CD4-positive, alpha-beta T cell treated with Interleukin-15 for 1 hour (primary cell): ENCODE measurements around the gene PRXL2C.
"Not testable (repeated sequence)": the region's sequence is repeated elsewhere in the genome, so short reads cannot be mapped to it uniquely, and the experiment has no call there.

Source experiments
- DNase-seq: peaks from one replicate; pipeline ENCODE4 v3.0.0-alpha.2; 2020

The PRXL2C gene, protein sequence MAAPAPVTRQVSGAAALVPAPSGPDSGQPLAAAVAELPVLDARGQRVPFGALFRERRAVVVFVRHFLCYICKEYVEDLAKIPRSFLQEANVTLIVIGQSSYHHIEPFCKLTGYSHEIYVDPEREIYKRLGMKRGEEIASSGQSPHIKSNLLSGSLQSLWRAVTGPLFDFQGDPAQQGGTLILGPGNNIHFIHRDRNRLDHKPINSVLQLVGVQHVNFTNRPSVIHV

DNA sequence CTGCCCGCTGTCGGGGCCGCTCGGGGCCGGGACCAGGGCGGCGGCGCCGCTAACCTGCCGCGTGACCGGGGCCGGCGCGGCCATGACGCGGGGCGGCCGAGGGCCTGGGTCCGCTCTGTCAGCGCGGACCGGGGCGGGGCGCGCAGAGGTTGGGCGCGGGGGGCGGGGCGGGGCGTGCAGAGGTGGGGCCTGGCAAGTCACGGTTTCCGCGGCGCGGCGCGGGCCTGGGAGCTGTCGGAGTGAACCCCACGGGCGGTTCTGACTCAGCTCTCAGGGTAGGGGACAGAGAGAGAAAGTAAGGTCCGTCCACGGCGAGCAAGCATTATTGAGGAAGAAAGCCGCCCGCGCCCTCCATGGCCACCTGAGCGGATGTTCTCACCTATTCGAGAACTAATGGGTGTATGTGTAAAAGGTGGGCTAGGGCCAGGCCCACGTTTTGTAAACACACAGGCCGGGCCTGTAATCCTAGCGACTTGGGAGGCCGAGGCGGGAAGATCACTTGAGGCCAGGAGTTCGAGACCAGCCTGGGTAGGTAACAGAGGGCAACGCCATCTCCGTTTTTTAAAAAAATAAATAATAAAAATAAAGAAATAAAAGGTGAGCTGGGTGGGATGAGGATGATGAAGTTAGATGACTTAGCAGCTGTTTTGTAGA lies at the start of gene PRXL2C:
Gene PRXL2C, minus strand, starts transcription at position 120 of the 654 bp plus-strand sequence. Its CDS starts 36 bp downstream, at position 84.
- peak; percentile 86 for DNase-seq

DNA sequence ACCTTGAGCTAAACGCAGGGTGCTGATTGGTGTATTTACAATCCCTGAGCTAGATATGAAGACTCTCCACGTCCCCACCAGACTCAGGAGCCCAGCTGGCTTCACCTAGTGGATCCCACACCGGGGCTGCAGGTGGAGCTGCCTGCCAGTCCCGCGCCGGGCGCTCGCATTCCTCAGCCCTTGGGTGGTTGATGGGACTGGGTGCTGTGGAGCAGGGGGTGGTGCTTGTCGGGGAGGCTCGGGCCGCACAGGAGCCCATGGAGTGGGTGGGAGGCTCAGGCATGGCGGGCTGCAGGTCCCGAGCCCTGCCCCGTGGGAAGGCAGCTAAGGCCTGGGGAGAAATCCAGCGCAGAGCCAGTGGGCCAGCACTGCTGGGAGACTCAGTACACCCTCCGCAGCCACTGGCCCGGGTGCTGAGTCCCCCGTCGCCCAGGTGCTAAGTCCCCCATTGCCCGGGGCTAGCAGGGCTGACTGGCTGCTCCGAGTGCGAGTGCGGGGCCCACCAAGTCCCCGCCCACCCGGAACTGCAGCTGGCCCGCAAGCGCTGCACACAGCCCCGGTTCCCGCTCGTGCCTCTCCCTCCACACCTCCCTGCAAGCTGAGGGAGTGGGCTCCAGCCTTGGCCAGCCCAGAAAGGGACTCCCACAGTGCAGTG lies 45.7 kb upstream of the PRXL2C start:
- DNase-seq: not testable (repeated sequence)

DNA sequence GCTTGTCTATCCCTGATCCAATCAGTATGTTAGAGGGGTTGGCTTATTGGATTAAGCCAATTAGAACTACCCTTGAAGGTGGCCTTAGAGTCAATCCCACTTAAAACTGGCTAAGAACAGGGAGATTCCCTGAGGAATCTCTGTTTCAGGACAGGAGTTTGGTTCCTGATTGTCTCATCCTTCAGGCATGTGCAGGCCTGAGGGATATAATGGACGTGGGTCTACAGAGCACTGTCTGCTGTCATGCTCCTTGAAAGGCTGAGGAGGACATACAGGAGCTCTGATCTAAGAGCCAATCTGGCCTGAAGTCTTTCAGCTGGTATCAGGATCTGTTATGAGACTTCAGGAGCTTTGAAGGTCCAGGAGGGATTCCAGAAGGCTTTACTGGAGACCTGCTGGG lies 36.2 kb upstream of the PRXL2C start:
- no peak for DNase-seq

DNA sequence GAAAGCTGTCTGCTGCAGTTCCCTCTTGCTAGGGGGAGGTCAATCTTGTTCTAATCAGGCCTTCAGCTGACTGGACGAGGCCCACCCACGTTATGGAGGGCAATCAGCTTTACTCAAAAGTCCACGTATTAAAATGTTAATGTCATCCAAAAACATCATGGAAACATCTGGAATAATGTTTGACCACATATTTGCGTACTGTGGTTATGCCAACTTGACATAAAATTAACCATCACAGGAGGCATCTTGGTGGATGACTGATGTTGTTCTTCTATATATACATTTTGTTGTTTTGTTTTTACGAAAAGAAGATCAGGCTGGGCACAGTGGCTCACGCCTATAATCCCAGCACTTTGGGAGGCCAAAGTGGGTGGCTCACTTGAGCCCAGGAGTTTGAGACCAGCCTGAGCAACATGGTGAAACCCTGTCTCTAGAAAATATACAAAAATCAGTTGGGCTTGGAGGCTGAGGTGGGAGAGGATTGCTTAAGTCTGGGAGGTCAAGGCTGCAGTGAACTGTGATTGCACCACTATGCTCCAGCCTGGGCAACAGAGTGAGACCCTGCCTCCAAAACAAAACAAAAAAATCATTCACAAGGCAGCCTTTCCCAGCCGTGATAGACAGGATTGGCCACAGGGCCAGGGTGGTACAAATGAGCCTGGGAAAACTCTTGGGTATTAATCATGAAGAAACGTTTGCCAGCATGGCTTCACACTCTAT lies 33.8 kb upstream of the PRXL2C start:
- no peak for DNase-seq

DNA sequence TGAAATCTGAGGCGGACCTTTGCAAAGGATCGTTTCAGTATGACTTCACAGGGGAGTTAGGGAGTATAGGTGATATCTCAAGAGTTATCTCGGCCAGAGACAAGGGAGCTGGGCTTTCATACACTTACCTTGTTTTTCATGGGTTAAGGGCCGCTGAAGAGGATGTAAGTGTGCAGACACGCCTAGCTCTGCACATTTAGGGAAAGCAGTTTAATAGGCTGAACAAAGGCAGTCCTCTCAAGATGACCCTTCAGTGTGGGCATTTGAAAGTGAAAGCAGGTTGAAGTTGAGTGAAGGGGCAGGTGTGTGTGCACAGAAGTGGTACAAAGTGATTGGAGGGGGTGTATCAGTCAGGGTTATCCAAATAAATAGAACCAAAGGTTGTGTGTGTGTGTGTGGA lies 33.1 kb upstream of the PRXL2C start:
- DNase-seq: no peak

DNA sequence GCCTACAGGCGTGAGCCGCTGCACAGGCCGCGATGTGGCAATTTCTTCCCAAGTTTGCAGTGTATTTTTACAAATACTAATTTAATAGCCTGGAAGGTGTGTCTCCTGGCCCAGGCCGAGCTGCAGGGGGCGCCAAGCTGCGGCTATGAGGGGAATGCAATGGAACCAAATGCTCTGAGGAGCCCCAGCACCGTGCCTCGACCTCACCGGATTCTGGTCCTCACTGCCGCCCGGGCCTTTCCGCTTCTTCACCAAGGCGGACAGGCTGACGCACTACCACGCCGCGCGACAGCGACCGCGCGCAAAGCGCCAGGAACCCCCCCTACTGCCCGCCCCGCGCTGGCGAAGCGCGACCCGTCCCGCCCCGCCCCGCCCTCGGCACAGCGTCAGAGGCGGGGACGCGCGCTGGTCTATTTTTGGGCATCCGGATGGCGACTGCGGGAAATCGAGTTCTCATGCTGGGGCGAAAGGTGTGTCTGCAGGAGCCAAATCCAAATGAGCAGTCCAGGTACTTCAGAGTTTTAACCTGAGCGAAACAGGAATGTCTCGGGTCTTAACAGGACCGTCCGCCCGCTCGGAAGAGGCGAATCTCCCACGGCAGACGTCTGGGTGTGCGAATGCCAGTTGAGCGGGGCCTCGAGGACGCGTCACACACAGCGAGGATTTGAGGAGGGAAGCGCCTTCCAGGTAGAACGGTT lies 31.7 kb upstream of the PRXL2C start:
- DNase-seq: peak; percentile 82

DNA sequence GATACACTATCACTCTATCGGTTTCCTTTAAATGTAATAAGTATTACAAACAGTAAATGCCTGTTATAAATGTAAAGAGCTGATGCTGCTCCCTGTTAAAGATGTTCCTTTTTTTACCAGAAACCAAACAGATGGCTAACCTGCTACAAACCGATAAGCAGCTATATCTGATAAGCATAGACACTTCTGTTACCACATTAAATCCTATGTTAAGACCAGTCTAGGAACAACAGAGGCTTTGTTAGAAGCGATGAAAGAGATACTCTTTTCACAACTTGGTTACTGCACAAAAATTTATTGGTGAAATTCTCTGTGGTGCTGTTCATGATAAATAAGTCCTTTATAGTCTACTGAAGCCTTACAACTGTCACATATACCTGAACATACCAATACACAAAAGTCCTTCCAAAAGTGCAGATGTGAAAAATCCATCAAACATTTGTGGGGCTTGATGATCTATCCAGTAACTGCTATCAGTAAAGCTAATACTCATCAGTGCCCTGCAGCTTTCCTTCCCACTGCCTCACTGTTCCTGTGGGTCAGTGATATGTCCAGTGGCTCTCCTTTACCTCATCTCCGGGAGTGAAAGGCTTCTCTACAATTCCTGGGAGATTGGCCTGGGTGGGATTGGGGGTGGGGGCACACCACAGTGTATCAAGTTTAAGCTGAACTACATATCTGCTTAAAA lies 25.8 kb upstream of the PRXL2C start:
- no peak for DNase-seq

DNA sequence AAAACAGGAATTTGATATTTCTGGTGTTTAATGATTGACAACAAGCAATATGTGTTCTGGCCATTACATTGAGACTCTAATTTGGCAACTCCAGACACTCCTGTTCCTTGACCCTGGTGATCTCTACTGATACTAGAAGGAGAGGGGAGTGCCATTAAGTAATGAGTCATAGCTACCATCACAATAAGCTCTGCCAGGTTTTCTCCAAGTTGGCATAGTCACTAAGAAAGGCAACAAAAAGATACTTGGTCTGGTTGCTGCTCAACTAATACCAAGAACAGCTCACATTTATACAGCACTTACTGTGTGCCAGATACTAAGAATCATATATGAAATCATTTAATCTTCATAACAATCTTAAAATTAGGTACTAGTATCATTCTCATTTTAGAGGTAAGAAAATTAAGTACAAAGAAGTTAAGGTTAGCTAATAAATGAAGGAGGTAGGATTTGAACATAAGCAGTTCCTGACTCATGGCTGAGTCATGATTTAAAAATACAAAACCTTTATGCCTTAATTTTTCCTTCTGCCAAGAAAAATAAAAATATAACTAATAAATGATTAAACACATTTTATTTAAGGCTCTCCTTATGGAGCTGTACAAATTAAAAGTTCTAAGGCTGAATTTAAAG lies 19.9 kb upstream of the PRXL2C start:
- no peak for DNase-seq

DNA sequence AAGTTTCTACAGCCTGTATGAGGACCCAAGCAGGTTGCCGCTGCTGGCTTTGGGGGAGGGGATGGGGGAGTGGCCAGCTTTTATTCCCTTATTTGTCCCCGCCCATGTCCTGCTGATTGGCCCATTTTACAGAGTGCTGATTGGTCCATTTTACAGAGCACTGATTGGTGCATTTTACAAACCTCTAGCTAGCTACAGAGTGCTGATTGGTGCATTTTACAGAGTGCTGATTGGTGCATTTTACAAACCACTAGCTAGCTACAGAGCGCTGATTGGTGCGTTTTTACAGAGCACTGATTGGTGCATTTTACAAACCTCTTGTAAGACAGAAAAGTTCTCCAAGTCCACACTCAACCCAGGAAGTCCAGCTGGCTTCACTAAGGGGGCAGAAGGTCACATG lies 18.7 kb upstream of the PRXL2C start:
- not testable (repeated sequence) for DNase-seq

DNA sequence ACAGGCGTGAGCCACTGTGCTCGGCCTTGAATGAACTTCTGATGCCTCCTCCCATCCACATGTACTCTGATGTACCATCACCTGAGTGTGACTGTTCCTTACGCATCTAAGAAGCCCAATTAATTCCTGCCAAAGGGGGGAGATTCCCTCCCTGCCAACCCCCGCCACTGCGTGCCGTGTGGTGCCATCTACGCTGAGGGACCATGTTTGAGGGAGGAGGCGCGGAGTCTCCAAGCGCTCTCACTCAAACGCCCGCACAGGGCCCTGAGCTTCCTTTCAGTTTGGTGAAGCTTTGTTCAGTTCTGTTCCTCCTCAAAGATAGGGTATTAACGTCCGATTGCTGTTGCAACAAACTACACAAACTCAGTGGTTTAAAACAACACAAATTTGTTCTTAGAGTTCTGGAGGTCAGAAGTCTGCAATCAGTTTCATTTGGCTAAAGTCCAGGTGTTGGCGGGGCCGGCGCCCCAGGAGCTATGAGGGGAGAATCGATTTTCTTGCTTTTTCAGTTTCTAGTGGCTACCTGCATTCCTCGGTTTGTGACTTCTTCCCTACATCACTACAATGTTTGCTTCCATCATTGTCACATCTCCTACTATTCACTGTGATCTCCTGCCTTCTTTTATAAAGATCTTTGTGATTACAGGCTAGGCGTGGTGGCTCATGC lies 13.9 kb upstream of the PRXL2C start:
- DNase-seq: no peak

DNA sequence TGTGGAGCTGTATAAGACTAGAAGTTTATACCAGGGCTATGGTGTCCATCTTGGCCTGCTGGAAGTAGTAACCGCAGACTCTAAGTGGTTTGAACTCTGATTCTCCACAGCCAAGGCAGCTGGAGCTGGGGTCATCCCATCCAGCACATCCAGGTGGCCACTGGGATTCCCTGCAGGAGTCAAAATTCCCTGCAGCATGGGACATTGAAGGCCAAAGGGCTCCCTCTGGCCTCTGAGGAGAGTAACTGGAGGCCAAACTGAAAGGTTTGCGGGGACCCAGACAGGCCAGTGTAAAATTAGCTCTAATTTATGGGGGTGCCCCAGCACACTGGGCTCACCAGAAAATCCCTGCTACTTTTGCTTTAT lies 12.2 kb upstream of the PRXL2C start:
- no peak for DNase-seq

DNA sequence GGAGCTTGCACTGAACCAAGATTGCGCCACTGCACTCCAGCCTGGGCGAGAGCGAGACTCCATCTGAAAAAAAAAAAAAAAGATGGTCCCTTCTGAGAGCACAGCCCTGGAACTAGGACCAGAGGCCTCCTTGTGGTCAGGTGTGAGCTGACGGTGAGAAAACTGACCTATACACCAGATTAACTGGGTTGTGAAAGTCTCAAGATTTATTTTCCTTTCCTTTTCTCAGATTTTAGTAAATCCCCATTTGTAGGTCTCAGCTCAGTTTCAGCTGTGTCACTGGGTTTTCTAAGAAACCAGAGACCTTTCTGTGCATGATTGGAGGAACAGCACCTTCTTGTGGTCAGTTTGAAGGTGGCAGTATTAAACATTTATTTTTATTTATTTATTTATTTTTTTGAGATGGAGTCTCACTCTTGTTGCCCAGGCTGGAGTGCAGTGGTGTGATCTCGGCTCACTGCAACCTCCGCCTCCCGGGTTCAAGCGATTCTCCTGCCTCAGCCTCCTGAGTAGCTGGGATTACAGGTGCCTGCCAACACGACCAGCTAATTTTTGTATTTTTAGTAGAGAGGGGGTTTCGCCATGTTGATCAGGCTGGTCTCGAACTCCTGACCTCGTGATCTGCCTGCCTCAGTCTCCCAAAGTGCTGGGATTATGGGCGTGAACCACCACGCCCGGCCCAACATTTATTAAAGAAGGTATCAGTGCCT lies 11.7 kb upstream of the PRXL2C start:
- DNase-seq: not testable (repeated sequence)

DNA sequence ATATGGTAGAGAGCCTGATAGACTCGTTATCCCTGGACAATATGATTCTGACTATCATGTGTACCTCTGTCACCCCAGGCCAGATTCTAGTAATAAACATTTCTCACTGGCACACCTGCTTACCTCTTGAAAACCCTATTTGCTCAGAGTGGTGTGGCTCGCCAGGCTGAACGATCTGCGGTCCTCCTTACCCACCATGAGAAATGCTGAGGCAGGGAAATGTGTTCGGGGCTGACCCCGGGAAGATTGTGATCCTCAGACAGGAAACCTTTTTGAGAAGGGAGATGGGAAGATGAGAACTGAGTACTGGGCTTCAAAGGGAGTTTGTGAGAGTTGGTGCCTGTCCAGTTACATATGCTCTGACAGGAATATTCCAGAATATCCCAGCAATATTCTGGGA lies 10.7 kb upstream of the PRXL2C start:
- no peak for DNase-seq

DNA sequence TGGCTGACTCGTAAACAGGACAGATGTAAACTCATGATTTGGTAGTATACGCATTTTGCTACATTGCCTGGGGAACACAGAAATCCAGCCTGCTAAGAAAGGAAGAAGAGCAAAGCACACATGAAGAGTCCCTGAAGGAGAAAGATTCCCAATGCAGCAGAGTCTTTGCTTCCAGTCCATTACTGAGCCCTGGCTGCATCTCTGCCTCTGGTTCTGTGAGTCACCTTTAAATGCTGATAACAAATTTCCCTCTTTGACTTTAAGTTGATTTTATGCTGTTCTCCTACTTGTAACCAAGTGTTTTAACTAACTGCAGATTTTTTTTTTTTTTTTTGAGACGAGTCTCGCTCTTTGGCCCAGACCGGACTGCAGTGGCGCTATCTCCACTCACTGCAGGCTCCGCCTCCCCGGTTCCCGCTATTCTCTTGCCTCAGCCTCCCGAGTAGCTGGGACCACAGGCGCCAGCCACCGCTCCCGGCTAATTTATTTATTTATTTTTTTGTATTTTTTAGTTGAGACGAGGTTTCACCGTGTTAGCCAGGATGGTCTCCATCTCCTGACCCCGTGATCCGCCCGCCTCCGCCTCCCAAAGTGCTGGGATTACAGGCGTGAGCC lies 8.5 kb upstream of the PRXL2C start:
- DNase-seq: no peak

DNA sequence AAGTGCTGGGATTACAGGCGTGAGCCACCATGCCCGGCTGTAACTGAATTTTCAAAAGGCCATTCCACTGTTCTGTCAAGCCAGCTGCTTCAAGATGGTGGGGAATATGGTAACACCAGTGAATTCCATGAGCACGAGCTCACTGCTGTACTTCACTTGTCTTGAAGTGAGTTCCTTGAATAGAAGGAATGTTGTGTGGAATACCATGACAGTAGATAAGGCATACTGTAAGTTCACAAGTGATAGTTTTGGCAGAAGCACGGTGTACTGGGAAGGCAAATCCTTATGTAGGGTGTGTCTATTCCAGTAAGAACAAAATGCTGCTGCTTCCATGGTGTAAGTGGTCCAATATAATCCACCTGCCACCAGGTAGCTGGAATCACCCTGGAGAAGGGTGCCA lies 6.6 kb upstream of the PRXL2C start:
- no peak for DNase-seq

DNA sequence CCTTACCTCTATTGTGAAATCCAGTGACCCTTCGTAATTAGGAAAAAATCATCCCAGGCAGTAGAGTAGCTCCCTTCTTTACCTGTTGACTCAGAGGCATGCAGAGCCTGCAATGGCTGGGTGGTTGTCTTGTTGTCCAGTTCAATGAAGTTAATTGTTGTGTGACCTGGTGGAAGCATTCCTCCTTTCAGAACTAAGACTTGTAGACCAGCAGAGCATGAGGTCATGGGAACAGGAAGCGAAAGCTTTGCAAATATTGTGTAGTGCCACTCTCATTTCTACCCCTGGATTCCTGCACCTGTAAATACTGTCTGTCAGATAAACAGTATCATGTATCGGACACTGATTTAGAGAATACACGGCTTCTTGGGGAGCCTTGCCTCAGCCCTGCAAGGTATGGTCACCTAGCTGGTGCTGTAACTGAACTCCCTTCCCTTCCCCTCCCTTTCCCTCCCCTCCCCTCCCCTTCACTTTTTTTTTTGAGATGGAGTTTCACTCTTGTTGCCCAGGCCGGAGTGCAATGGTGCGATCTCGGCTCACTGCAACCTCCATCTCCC lies 5.7 kb upstream of the PRXL2C start:
- no peak for DNase-seq

DNA sequence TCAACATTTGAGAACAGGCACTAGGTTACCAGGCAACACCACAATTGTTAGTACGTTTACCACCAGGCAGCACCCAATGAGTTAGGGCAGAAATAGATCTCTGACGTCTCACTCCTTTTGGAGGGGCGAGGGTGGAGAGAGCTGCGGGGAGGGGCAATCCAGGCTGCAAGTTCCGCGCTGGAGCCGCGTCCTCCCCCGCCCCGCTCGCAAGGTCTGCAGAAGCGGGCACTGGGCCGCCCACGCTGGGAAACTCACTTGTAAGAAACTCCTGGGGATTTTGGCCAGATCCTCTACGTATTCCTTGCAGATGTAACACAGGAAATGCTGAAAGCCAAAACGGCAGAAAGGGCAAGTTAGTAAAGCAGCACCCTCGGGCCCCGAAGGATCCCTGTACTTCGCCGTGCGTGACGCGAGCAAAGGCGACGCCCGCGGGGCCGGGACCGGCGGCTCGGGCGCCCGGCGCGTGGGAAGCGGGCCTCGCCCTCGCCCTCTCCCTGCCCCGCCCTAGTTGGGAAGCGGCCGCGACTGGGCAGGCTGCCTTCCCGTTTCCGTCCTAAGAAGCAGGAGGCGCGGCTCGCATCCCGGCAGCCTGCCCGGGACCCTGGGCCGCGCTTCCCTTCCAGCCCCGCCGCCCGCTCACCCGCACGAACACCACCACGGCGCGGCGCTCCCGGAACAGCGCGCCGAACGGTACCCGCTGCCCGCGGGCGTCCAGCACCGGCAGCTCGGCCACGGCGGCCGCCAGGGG lies 493 bp downstream of the PRXL2C start:
- peak; percentile 88 for DNase-seq

DNA sequence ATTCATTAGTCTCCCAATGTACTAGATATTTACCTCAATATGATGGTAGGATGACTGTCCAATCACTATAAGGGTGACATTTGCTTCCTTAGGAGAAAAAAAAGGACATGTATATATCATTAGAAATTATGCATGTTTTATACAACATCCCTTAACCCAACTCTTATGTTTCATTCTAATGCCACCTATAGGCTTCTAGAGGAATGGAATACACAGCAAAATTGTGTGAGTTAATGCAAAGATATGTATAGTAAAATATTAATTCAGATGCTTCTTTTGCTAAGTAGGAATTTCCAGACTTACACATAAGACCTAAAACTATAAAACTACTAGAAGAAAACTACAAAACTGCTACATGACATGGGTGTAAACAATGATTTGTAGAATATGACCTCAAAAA lies 3.5 kb downstream of the PRXL2C start:
- no peak for DNase-seq
